ENCODE measurements around the gene NIN. TPM values are rescaled to one million over a fixed set of nuclear protein-coding genes. Genes with fewer than 3 reads are reported as not detected.

The NIN gene
- total RNA-seq, 1 donor from 2014 or later, result 156 TPM

GRCh38 chr14:50813544-50813863, 17.5 kb downstream of the NIN start:
- ChIA-PET CTCF (interaction anchor here (4.1 kb wide), 1 partner anchor 47 kb away, joined by 22 read pairs; no protein-coding TSS in a partner anchor), POLR2A (interaction anchor here (1.8 to 4.6 kb wide), 3 partner anchors 9 to 23 kb away, joined by 8 to 30 read pairs (median 10); no protein-coding TSS in a partner anchor)

GRCh38 chr14:50812856-50813543, 18.0 kb downstream of the NIN start:
- DNase-seq (no peak), ATAC-seq (ENCODE audit: low read depth) (peak; percentile 41)
- POLR2A ChIA-PET, result interaction anchor here (0.9 to 4.6 kb wide), 7 partner anchors 10 to 26 kb away, joined by 3 to 30 read pairs (median 4); partner anchors contain the start of gene NIN
- intact Hi-C loops (cut with micrococcal nuclease), result loop anchor here (1.0 to 2.0 kb wide), 5 partner anchors 9 to 47 kb away; partner anchors contain the start of gene NIN
- CTCF ChIA-PET, result interaction anchor here (0.9 to 4.1 kb wide), 4 partner anchors 17 to 47 kb away, joined by 3 to 22 read pairs (median 3); no protein-coding TSS in a partner anchor
- TF ChIP-seq CTCF (IDR thresholded peaks at IDR 0.05), result no peak
- H3K27me3 Mint-ChIP-seq, result no peaks in the 10 kb centered on the region
- H3K4me1 Mint-ChIP-seq, result peaks cover 63% of the 10 kb centered on the region
- peaks cover 5% of the 10 kb centered on the region for H3K9me3 Mint-ChIP-seq
- H3K4me3 Mint-ChIP-seq, result peak overlapping the region; percentile 80
- peak overlapping the region; percentile 92 for H3K27ac Mint-ChIP-seq
- peaks cover 41% of the 10 kb centered on the region for H3K36me3 Mint-ChIP-seq (ENCODE audit: low read depth)

More at GRCh38 chr14:50813544-50813863, 17.5 kb downstream of the NIN start:
- peaks cover 45% of the 10 kb centered on the region for H3K36me3 Mint-ChIP-seq (ENCODE audit: low read depth)
- peak; percentile 76 for ATAC-seq (ENCODE audit: low read depth)
- peak overlapping the region; percentile 80 for H3K4me3 Mint-ChIP-seq
- H3K27ac Mint-ChIP-seq, result peak overlapping the region; percentile 92
- no peak for DNase-seq
- no peak for TF ChIP-seq CTCF (IDR thresholded peaks at IDR 0.05)
- intact Hi-C loops (cut with micrococcal nuclease), result loop anchor here (1.0 to 2.0 kb wide), 5 partner anchors 9 to 47 kb away; partner anchors contain the start of gene NIN
- no peaks in the 10 kb centered on the region for H3K27me3 Mint-ChIP-seq
- H3K9me3 Mint-ChIP-seq, result peaks cover 5% of the 10 kb centered on the region
- H3K4me1 Mint-ChIP-seq, result peaks cover 67% of the 10 kb centered on the region

- ChIA-PET POLR2A (interaction anchor here (0.9 to 4.6 kb wide), 7 partner anchors 11 to 27 kb away, joined by 3 to 30 read pairs (median 4); partner anchors contain the start of gene NIN), CTCF (interaction anchor here (0.9 to 4.1 kb wide), 5 partner anchors 11 to 48 kb away, joined by 3 to 22 read pairs (median 3); no protein-coding TSS in a partner anchor)
- peaks cover 71% of the 10 kb centered on the region for H3K4me1 Mint-ChIP-seq
- intact Hi-C loops (cut with micrococcal nuclease), result loop anchor here (2.0 kb wide), 1 partner anchor 19 kb away; the partner anchor contains the start of gene NIN
- peak overlapping the region; percentile 92 for H3K27ac Mint-ChIP-seq
- peak overlapping the region; percentile 53 for H3K4me3 Mint-ChIP-seq
- ATAC-seq (ENCODE audit: low read depth) (no peak), DNase-seq (no peak)
- no peaks in the 10 kb centered on the region for H3K27me3 Mint-ChIP-seq
- peaks cover 47% of the 10 kb centered on the region for H3K36me3 Mint-ChIP-seq (ENCODE audit: low read depth)
- H3K9me3 Mint-ChIP-seq, result peaks cover 5% of the 10 kb centered on the region
- TF ChIP-seq CTCF (IDR thresholded peaks at IDR 0.05), result no peak
Observed at GRCh38 chr14:50812180-50812579, 18.8 kb downstream of the NIN start.

- Mint-ChIP-seq H3K27ac (no peak overlapping the region), H3K4me3 (no peak overlapping the region), H3K36me3 (ENCODE audit: low read depth) (peaks cover 55% of the 10 kb centered on the region), H3K27me3 (no peaks in the 10 kb centered on the region), H3K9me3 (no peaks in the 10 kb centered on the region), H3K4me1 (peaks cover 57% of the 10 kb centered on the region)
- DNase-seq (no peak), ATAC-seq (ENCODE audit: low read depth) (no peak)
- ChIA-PET POLR2A (no interaction called here), CTCF (interaction anchor here (0.8 kb wide), 1 partner anchor 44 kb away, joined by 3 read pairs; no protein-coding TSS in a partner anchor)
- intact Hi-C loops (cut with micrococcal nuclease), result no loop called here
- no peak for TF ChIP-seq CTCF (IDR thresholded peaks at IDR 0.05)
Observed at GRCh38 chr14:50808053-50808452, 22.9 kb downstream of the NIN start.

Data from activated B cell treated with CpG ODN at 0.5 μM for 24 hours (primary cell).